Activated CD4-positive, alpha-beta T cell treated with anti-CD3 and anti-CD28 coated beads, Interleukin-10, Interleukin-2, amounts not matched to agents 100 ng/mL and 50 ng/mL, durations not matched to agents 16 hours and 8 hours (primary cell): Measurements from ENCODE around the gene ANAPC4.
A peak's percentile ranks its signal among the peaks of the same experiment; 100 is the strongest.

ENCODE experiments used
- DNase-seq: peaks from one replicate; pipeline ENCODE4 v3.0.0-alpha.2; 2020

ANAPC4 gene

DNA sequence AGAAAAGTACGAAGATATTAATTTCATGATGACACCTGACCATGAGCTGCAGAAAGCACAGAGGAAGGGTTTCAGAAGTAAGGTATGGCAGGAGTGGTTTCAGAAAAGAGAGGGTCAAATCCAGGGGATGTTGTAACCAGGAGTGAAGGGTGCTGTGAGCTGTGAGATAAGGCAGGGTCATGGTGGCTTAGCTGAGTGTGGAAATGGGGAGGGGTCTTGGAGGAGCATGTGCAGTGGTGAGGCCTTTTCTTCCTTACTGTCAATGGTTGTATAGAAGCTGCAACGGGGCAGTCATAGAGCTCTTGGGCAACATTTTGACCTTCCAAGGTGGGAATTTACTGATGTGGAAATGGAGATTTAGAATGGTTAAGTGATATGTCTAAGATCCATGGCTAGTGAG is 2.5 kb downstream of the ANAPC4 start:
- DNase-seq, result no peak

DNA sequence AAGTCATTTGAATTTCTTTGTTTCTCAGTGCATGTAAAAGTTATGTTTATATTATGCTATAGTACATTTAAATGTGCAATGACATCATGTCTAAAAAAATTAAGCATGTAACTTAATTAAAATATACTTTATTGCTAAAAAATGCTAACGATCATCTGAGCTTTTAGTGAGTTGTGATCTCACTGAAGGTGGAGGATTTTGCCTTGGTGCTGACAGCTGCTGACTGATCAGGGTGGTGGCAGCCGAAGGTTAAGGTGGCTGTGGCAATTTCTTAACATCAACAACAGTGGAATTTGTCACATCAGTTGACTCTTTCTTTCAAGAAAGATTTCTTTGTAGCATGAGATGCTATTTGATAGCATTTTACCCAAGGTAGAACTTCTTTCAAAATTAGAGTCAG is 6.6 kb downstream of the ANAPC4 start:
- no peak for DNase-seq

DNA sequence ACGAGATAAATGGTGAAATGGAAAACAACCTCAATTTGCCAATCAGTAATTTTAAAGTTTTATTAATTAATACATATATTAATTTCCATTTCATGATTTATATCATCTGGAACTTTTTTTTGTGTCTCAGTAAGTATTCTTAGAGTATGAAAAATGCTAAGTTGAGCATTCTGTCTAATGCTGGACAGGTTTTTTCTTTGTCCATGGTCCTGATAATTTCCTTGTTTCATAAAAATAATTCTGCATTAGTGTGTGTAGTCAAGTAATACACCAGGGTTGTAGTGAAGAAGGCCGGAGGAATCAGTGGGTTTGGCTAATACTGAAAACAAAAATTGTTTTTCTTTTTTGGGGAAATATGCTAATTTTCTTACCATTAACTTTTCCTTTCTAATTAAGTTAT is 9.9 kb downstream of the ANAPC4 start:
- no peak for DNase-seq

DNA sequence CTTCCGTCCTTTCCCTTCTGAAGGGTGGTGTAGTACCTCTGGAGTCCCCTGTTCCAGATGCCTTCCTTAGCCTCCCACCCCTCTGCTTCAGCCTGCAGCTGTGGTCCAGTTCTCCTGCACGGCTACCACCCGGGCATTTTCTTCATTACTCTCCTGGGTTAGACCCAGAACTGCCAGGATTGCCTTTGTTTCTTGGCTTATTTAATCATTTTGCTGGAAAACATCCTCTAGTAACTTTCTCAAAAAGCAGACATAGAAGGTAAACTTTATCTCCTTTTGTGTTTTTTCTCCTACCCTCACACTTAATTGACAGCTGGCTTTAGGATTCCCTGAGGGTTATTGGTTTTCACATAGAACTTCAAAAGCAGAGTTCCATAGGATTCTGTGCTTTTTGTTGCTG is 20.2 kb downstream of the ANAPC4 start:
- no peak for DNase-seq

DNA sequence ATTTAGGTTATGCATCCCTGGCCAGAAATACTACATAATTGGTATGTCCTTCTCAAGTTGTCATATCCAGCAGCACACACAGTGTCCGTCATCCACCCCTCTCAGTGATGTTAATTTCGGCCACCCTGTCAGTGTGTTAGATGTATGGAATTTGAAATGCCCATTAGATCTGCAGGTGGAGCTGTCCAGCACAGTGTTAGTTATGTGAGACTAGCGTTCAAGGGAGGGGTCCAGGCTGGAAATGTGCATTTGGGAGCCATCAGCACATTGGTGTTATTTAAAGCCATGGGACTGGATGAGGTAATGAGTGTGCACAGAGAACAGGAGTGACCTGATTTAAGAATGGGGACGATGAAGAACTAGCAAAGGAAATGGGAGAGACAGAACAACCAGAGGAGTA is 22.4 kb downstream of the ANAPC4 start:
- no peak for DNase-seq

DNA sequence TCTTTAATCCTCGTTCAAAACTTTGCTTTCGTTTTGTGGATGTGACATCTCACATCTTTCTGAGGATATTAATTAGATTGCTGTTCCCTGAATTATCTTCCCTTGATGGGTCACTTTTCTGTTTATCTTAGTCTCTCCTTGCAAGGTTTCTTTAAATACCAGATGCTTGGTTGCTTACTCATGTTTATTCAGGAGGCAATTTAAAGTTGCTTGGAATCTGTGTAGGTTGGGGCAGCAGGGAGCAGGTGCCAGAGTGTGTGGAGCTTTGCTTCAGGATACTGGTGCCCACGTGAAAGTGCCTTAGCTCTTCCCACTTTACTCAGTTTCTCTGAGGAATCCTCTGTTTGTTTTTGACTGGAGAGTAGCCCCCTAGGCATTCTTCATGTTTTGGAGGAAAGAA is 24.0 kb downstream of the ANAPC4 start:
- no peak for DNase-seq

DNA sequence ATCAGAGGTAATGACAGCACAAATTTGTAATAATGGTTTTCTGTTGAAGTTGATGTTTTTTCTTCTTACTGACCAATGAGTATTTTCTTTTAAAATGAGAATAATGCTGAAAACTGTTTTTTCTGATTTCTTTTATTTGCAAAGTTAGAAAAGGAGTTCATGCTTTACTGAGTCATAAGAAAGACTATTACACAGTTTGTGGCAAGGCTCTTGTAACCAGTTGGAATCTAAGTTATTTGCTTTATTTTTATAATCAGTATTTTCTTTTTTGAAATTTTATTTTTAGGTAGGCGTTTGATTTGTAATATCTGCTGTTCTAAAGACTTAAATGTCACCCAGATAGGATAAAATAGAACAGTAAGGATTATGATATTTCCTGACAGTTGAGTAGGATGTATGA is 25.5 kb downstream of the ANAPC4 start:
- DNase-seq, result no peak

DNA sequence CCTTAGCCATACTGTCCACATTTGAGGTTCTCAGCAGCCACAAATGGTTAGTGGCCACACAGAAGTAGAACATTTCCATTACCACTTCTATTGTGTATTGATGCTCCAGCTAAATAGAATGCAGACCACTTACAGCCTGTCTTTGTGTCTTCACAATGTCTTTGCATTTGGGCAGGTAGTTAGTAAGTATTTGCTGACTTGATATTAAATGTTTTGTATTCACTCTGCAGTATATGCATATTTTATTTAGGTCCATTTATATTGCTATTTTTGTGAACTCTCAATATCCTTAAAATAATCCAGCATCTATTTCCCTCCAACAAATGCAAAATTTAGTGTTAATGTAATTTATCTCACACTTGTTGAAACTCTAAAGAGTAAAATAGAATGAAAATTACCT is 26.6 kb downstream of the ANAPC4 start:
- no peak for DNase-seq

DNA sequence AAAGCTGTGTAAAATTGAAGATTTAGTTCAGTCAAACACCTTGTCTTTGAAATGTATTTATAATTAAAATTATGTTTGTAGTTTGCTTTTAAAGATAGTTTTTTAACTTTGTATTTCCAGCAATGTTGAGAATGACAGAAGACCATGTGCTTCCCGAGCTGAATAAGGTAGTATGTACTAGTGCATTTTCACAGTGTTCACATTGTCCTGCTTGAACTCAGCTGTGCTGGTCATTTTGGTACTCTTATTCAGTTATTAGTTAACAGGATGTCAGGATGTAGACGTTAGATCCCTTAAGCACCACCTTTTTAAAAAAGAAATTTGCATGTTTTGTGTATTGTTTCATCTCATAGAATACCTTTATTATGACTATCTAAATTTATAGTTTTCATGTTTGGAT is 28.4 kb downstream of the ANAPC4 start:
- DNase-seq, result no peak

DNA sequence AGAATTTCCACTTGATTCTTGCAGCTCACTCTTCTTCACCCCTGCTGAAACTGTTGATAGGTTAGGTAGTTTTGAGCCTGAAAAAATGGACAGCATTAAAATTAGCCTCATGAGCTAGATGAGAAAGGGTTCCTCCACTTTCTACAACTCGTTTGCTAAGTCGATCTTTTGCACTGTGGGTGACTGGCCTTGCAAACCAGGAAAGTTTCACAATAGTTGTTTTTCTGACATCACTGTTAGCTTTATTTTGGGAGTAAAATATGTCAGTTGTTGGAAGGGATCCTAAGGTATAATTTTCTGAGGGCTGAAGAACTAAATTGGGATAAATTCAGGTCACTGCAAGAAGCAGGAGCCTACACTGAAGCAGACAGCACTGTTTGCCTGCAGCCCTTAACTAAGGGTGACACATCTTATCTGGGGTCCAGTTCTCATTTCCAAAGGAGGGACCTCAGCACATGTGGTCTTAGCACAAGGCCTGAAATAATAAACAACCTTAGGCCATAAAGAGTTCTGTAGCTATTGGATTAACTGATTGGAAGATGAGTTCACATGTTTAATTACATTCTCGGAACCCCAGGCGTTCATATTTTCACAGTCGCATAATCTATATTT is 29.1 kb downstream of the ANAPC4 start:
- no peak for DNase-seq

DNA sequence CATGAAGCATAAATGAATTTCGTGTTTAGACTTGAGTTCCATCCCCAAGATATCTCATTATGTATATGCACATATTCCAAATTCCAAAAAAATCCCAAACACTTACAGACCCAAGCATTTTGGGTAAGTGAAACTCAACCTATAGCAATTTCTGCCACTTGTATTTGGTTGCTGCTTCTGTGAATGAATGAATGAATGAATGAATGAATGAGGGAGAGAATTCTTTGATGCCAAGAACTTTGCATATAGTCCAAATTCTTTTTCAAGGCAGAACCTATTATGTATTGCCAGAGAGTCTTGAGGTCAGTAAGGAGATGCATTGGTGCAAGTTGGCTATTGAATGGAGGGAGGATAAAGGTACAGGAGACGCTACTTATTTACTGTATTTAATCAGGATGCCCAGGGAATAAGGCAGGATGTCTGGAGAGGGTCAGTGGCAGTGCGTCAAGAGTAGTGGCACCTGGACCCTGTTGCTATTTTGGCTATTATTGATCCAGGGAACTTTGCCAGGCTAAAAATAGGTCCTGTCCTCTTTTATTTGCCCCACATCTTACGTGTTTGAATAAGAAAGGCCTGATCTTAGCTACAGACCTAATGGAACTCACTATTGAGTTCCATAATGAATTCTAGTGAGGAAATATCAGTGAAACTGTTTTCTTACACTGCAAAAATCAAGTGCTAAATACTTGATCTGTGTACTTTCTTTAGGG is 33.9 kb downstream of the ANAPC4 start:
- no peak for DNase-seq

DNA sequence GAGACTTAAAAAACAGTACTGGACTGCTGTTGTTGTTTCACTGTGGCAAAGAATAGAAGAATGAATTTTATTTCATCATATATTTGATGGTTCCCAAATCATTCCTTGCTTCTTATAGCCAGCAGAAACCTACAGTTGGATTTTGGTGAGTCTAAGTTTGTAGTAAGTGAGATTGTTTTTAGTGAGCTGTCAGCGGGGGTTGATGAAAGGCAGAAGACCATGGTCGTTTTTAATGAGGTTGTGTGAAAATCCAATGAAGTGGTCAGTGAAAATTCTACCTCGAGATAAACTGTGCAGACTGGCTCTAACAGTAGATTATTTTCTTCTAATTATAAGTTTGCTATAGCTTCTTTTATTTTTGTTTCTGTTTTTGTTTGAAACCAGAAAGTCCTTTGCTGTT is 36.2 kb downstream of the ANAPC4 start:
- no peak for DNase-seq

DNA sequence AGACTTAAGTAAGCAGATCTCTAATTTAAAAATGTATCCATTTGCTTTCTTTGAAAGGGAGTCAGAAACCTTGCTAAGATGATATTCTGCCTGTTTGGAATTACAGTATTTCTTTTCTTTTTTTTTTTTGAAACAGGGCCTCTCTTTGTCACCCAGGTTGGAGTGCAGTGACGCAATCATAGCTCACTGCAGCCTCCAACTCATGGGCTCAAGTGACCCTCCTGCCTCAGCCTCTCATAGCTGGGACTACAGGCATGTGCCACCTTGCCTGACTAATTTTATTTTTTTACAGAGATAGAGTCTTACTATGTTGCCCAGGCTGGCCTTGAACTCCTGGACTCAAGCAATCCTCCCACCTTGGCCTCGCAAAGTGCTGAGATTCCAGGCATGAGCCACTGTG is 40.0 kb downstream of the ANAPC4 start:
- no peak for DNase-seq

DNA sequence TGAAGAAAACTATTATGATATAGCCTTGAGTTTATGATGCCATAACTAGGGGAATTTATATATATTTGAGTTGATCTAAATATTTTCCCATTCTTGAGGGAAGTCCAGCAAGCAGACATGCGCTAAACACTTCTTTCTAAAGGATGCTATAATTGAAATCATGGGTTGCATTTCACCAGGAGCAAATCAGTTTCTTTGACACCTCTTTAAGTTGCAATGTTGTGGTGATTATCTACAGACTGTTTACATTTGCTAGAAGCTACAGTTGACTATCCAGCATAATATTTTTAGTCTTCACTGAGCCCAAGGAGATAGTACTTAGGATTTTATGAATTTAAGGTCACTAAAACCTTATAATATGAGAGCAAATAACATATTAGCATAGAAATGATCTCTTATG is 43.9 kb downstream of the ANAPC4 start:
- DNase-seq, result no peak

DNA sequence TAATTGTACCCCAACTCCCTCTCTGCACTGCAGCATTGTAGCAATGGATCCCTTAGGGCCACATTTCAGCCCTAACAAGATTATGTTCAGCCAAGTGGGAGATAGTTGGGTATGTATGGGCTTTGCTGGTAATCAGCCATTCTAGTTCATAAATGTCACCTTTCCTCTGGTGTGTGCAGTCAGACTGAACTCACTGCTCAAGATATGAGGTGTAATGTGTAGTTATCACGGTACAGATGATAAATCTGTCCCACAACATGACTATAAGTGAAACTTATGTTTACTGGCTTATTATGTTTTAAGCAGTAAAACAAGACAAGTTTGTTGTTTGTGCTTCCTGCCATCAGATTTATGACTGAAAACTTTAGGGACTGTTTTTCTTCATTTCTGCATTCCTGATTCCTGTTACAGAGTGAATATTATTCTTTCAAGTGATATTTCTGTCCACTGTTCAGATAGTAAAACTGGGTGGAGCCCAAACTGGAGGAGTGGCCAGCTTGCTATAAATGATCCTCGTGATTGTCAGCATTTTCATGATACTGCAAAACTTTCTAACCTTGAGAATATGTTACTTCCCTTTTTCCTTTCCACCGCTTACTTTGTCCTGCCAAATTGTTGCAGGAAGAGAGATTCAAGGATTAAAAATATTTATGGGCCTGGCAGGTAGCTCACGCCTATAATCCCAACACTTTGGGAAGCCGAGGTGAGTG is 44.9 kb downstream of the ANAPC4 start:
- peak; percentile 83 for DNase-seq

DNA sequence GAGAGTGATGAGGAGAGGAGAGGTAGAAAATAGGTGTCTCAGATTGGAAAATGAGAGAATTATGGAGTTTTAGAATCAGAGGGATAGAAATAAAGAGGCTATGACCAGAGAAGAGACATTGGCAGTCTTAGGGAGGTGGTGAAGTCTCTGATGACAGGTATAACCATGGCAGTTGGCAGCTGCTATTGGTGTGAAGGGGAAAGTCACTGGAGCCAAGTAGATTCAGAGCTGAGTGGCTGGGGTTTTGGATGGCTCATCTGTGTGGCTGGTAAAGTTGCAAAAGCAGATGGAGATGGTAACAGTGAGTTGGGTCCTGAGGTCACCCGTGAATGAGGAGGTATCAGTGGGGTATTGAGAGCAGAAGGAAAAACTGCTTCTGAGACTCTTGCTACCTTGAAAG is 46.5 kb downstream of the ANAPC4 start:
- no peak for DNase-seq

DNA sequence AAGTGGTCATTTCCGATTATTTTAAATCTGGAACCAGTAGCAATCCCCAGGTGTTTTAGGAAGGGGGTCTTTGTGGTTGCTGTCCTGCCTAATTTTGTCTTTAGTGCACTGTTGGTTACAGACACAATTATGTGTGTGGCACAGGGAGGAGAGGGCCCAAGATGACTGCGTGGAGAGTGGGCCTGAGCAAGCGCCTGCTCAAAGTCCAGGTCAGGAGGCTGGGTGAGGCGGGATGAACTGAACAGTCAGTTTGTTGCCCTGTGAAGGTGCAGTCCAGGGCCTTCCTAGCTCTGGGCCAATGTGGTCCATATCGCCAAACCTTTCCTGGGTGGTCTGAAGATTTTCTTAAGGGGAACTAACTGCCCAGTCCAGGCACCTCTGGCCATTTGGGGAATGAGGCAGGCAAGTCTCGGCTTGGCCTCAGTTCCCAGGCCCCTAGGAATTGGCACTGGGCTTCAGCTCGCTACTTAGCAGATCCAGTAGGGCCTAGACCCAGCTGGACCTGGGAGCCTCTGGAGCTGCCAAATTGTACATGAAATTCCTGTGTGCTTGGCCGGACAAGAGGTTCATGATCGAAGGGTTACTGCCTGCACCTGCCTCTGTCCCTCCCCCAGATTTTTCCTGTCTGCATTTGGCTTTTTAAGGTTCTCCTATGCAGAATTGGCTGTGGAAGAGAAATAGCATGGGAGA is 47.6 kb downstream of the ANAPC4 start:
- no peak for DNase-seq

DNA sequence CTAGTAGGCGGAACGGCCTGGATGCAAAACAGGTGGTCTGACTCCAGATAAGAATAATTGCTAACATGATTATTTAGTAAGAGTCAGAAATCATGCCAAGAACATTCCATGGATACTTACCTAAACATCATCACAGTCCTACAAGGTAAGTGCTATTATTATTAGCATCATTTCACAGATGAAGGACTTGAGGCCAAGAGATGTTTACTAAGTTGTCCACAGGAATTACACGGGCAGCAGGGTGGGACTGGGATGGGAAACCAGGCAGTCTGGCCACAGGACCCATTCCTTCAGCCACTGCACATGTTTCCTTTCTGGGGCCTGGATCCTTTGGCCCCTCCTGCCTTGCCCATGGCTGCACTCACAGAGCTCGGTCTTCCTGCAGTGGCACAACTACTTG is 48.3 kb downstream of the ANAPC4 start:
- DNase-seq, result no peak

DNA sequence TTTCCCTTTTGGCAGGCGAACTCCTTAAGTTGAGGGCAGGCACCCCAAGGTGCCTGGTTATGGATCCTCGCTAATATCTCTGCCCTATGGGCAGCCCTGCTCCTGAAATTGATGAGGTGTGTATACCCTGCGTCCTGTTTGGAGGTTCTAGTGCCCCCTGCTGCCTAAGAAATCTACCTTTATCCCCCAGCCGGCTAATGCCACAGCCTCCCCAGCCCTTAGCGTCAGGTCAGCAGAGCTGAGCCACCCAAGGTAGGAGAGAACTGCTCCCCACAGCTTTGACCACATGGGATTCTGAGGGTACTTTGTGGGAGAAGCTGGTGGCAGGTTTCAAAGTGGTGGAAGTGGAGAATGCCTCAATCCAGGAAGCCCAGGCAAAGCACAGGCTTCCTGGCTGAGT is 50.8 kb downstream of the ANAPC4 start:
- no peak for DNase-seq

DNA sequence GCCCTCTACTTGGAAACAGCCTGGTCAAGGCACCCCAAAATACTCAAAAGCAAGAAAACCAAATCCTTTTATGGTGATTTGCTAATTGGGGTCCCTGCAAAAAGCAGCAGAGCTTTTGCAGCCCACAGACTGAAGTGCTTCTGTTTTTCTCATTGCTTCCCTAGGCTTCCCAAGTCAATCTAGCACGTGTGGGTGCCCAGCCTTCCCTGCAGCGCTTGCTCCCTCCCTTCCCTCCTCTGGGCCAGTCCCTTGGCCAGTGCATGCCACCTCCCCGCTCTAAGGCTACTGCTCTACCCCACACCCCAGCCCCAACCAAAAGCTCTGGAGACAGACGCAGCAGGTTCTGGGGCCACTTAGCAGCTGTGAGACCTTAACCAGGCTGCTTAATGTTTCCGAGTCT is 53.6 kb downstream of the ANAPC4 start:
- no peak for DNase-seq

DNA sequence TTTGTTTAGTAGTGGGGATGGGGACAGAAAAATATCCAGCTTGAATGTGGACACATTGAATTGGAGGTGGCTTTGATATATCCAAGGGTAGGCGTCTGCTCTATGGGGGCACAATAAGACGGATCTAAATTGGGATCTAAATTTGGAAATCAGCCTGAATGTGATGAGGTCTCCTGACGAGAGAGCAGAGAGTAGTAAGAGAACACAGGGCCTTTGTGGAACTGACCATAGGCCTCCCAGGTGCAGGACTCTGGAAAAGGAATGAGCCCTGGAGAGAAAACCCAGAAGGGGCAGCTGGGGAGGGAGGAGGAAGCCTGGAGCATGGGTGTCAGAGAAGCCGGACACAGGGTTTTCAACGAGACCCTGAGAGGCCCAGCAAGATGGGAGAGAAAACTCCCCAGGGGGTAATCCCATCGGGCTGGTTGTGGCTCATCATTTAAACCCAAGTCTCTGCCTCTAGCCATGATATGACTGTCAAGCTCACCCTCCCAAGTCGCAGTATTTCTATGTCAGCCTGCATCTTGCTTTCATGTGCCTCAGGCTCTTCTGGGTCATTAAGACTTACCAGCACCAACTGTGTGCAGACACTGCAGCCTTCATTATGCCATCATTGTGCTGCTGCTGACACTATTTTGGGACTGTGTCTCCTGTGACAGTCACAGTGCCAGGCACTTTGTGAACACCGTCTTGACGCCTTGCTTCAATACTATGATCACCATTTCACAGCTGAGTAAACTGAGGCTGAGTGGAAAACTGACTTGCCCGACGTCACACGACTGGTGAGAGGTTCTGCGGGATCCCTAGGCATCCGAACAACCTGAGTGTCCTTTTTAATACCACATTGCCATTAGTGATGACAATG is 57.1 kb downstream of the ANAPC4 start:
- DNase-seq, result no peak

DNA sequence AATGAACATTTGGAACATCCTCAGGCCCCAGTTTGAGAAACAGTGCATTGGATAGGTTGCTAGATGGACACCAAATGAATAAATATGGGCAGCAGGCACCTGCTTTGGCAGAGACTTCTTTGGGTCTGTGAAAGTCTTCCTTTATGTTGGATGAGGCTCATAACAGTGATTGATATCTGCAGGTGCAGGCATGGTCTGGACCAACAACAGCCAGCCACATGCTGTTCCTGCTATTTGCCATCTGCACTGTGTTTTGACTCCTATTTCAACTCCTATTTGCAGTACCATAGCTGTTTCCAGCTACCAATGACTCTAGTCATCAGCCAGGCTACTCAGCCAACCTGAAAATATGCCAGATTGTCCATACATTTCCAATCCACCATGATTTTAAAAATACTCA is 60.9 kb downstream of the ANAPC4 start:
- no peak for DNase-seq

DNA sequence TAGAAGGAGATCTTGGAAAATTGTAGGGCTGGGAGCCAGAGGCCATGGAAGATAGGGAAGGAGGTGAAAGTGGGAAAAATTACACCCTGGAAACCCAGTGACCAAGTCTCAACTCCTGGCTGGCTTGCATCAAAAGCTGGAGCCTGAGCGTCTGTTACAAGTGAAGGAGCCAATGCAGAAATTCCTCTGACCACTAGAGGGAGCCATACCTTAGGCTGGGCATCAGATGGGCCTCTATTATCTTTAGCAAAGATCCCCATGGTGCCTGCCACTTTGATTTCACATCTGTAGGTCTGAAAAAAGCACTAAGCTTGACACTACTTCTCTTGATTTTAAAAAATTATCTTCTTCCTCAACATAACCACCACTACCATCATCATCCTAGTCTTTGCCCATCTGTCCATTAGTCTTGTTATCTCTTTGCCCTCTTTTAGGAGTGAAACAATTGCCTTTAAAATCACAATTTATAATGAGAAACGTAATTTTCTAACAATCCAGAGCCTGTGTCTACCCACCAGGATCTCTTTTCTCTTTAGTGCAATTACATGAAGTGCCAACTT is 62.9 kb downstream of the ANAPC4 start:
- peak; percentile 81 for DNase-seq
